SK-N-SH (cell line): Measurements from ENCODE around the gene FRMD1.
"Not testable (repeated sequence)": the region's sequence is repeated elsewhere in the genome, so short reads cannot be mapped to it uniquely, and the experiment has no call there.

Experiments
- CTCF ChIP-seq: fragments of 200-600 bp; sonication (generic); IDR thresholded peaks from 2 replicates; pipeline ENCODE4 v1.6.1; 2017; ENCODE audit warnings: antibody characterized with exemption, mild to moderate bottlenecking, moderate library complexity
- EP300 ChIP-seq, 2 experiments: IDR thresholded peaks; 2 replicates each; pipeline versions ENCODE4 v1.4.0 to v1.6.1; 2012; ENCODE audit warnings: borderline replicate concordance in 1 of 2, low read depth in 1 of 2, low read length in 1 of 2
- GABPA ChIP-seq: IDR thresholded peaks from 2 replicates; pipeline ENCODE4 v1.4.0; 2012; ENCODE audit warnings: low read depth, mild to moderate bottlenecking
- MAX ChIP-seq: IDR thresholded peaks from 2 replicates; pipeline ENCODE4 v1.4.0; 2012; ENCODE audit warnings: low read depth
- POLR2AphosphoS5 ChIP-seq: IDR thresholded peaks from 2 replicates; pipeline ENCODE4 v1.6.1; 2012; ENCODE audit warnings: low read depth, low read length
- RAD21 ChIP-seq: IDR thresholded peaks from 2 replicates; pipeline ENCODE4 v1.6.1; 2012; ENCODE audit warnings: mild to moderate bottlenecking, low read length
- RFX5 ChIP-seq: IDR thresholded peaks from 2 replicates; pipeline ENCODE4 v1.6.1; 2012; ENCODE audit warnings: mild to moderate bottlenecking, improper control_type of control experiment, low read length
- SIN3A ChIP-seq: IDR thresholded peaks from 2 replicates; pipeline ENCODE4 v1.6.1; 2012; ENCODE audit warnings: low read depth, mild to moderate bottlenecking, low read length, moderate library complexity, borderline replicate concordance

GRCh38 chr6:168077401-168077800 lies 1.6 kb downstream of the FRMD1 start:
- TF ChIP-seq RAD21; MAX; POLR2AphosphoS5; CTCF; RFX5; EP300 (IDR thresholded peaks at IDR 0.05; ENCODE audit: borderline replicate concordance in 1 of 2, low read depth in 1 of 2, low read length in 1 of 2); GABPA; SIN3A: not testable (repeated sequence)
